Measurements from ENCODE around the gene SLC6A11. TPM values are rescaled to one million over a fixed set of nuclear protein-coding genes. Genes with fewer than 3 reads are reported as not detected.

Gene SLC6A11
- total RNA-seq, 1 experiment from 2014 or later = not detected

- H3K9me3 ChIP-seq (ENCODE audit: low read length) = no peaks in the 10 kb centered on the region
- no peaks in the 10 kb centered on the region for H3K79me2 ChIP-seq (ENCODE audit: low read length)
- H3K9me2 ChIP-seq (replicated peaks; ENCODE audit: insufficient read depth, low read length) = no peaks in the 10 kb centered on the region
- 0 out of 2 replicates have a peak, but pooled peaks cover 6% of the 10 kb centered on the region for H4K20me1 ChIP-seq (ENCODE audit: insufficient read depth, low read depth, low read length)
- H3K4me3 ChIP-seq (ENCODE audit: low read length) = no peak overlapping the region
- no peak overlapping the region for H3K4me2 ChIP-seq (ENCODE audit: low read depth, low read length, poor library complexity, severe bottlenecking)
- H3K4me1 ChIP-seq (ENCODE audit: low read length) = no peaks in the 10 kb centered on the region
- H3K9ac ChIP-seq (ENCODE audit: low read length) = no peak overlapping the region
- DNase-seq = no peak
- H3K36me3 ChIP-seq (ENCODE audit: insufficient read depth, low read length) = no peaks in the 10 kb centered on the region
- H3K27me3 ChIP-seq (ENCODE audit: low read length) = no peaks in the 10 kb centered on the region
- no peak overlapping the region for H3K27ac ChIP-seq (ENCODE audit: low read length)
- H2AFZ ChIP-seq (ENCODE audit: low read length) = no peak overlapping the region
Measured at GRCh38 chr3:10928961-10929471, 113.0 kb downstream of the SLC6A11 start.

GRCh38 chr3:10929978-10930665 is 114.1 kb downstream of the SLC6A11 start:
- Histone ChIP-seq H3K79me2 (ENCODE audit: low read length) (no peaks in the 10 kb centered on the region), H3K27me3 (ENCODE audit: low read length) (no peaks in the 10 kb centered on the region), H2AFZ (ENCODE audit: low read length) (no peak overlapping the region), H3K9ac (ENCODE audit: low read length) (no peak overlapping the region), H3K27ac (ENCODE audit: low read length) (no peak overlapping the region), H3K9me2 (replicated peaks; ENCODE audit: insufficient read depth, low read length) (no peaks in the 10 kb centered on the region), H3K9me3 (ENCODE audit: low read length) (no peaks in the 10 kb centered on the region), H3K4me1 (ENCODE audit: low read length) (no peaks in the 10 kb centered on the region), H3K36me3 (ENCODE audit: insufficient read depth, low read length) (no peaks in the 10 kb centered on the region), H3K4me2 (ENCODE audit: low read depth, low read length, poor library complexity, severe bottlenecking) (no peak overlapping the region), H3K4me3 (ENCODE audit: low read length) (no peak overlapping the region), H4K20me1 (ENCODE audit: insufficient read depth, low read depth, low read length) (0 out of 2 replicates have a peak, but pooled peaks cover 6% of the 10 kb centered on the region)
- DNase-seq = no peak

- H3K27ac ChIP-seq (ENCODE audit: low read length) = no peak overlapping the region
- no peak overlapping the region for H2AFZ ChIP-seq (ENCODE audit: low read length)
- no peaks in the 10 kb centered on the region for H3K4me1 ChIP-seq (ENCODE audit: low read length)
- H3K79me2 ChIP-seq (ENCODE audit: low read length) = no peaks in the 10 kb centered on the region
- no peak overlapping the region for H3K4me3 ChIP-seq (ENCODE audit: low read length)
- no peaks in the 10 kb centered on the region for H3K27me3 ChIP-seq (ENCODE audit: low read length)
- 0 out of 2 replicates have a peak, but pooled peaks cover 6% of the 10 kb centered on the region for H4K20me1 ChIP-seq (ENCODE audit: insufficient read depth, low read depth, low read length)
- H3K36me3 ChIP-seq (ENCODE audit: insufficient read depth, low read length) = no peaks in the 10 kb centered on the region
- no peaks in the 10 kb centered on the region for H3K9me3 ChIP-seq (ENCODE audit: low read length)
- H3K4me2 ChIP-seq (ENCODE audit: low read depth, low read length, poor library complexity, severe bottlenecking) = no peak overlapping the region
- no peak overlapping the region for H3K9ac ChIP-seq (ENCODE audit: low read length)
- DNase-seq = no peak
- H3K9me2 ChIP-seq (replicated peaks; ENCODE audit: insufficient read depth, low read length) = no peaks in the 10 kb centered on the region
Measured at GRCh38 chr3:10930666-10931040, 114.6 kb downstream of the SLC6A11 start.

GRCh38 chr3:10932596-10932995 is 116.6 kb downstream of the SLC6A11 start:
- H3K36me3 ChIP-seq (ENCODE audit: insufficient read depth, low read length) = no peaks in the 10 kb centered on the region
- H3K27ac ChIP-seq (ENCODE audit: low read length) = no peak overlapping the region
- no peak overlapping the region for H3K4me2 ChIP-seq (ENCODE audit: low read depth, low read length, poor library complexity, severe bottlenecking)
- no peaks in the 10 kb centered on the region for H3K79me2 ChIP-seq (ENCODE audit: low read length)
- H3K9ac ChIP-seq (ENCODE audit: low read length) = no peak overlapping the region
- DNase-seq = no peak
- H3K27me3 ChIP-seq (ENCODE audit: low read length) = no peaks in the 10 kb centered on the region
- H3K9me2 ChIP-seq (replicated peaks; ENCODE audit: insufficient read depth, low read length) = no peaks in the 10 kb centered on the region
- H3K4me3 ChIP-seq (ENCODE audit: low read length) = no peak overlapping the region
- no peaks in the 10 kb centered on the region for H3K9me3 ChIP-seq (ENCODE audit: low read length)
- no peaks in the 10 kb centered on the region for H3K4me1 ChIP-seq (ENCODE audit: low read length)
- no peak overlapping the region for H2AFZ ChIP-seq (ENCODE audit: low read length)
- 0 out of 2 replicates have a peak, but pooled peaks cover 6% of the 10 kb centered on the region for H4K20me1 ChIP-seq (ENCODE audit: insufficient read depth, low read depth, low read length)

DNA sequence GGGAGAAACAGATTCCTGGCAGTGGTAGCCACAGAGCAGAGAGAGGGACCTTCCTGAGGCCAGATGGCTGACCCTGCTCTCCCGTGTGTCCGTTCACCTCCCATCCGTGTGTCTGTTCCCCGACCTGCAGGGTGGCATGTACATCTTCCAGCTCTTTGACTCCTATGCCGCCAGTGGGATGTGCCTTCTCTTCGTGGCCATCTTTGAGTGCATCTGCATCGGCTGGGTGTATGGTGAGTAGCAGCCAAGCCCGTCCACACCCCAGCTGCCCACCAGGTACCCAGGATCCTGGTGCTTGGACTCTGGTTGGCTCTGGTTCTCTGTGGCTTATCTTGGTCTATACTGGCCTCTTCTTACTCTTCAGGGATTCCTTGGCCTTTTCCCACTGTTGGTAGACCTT is 117.0 kb downstream of the SLC6A11 start:
- H3K27me3 ChIP-seq (ENCODE audit: low read length) = no peaks in the 10 kb centered on the region
- no peaks in the 10 kb centered on the region for H3K9me2 ChIP-seq (replicated peaks; ENCODE audit: insufficient read depth, low read length)
- no peak overlapping the region for H3K9ac ChIP-seq (ENCODE audit: low read length)
- no peaks in the 10 kb centered on the region for H3K9me3 ChIP-seq (ENCODE audit: low read length)
- H3K4me1 ChIP-seq (ENCODE audit: low read length) = no peaks in the 10 kb centered on the region
- no peaks in the 10 kb centered on the region for H3K36me3 ChIP-seq (ENCODE audit: insufficient read depth, low read length)
- no peak overlapping the region for H2AFZ ChIP-seq (ENCODE audit: low read length)
- no peak overlapping the region for H3K4me2 ChIP-seq (ENCODE audit: low read depth, low read length, poor library complexity, severe bottlenecking)
- H3K27ac ChIP-seq (ENCODE audit: low read length) = no peak overlapping the region
- H4K20me1 ChIP-seq (ENCODE audit: insufficient read depth, low read depth, low read length) = 0 out of 2 replicates have a peak, but pooled peaks cover 6% of the 10 kb centered on the region
- DNase-seq = no peak
- no peaks in the 10 kb centered on the region for H3K79me2 ChIP-seq (ENCODE audit: low read length)
- H3K4me3 ChIP-seq (ENCODE audit: low read length) = no peak overlapping the region

DNA sequence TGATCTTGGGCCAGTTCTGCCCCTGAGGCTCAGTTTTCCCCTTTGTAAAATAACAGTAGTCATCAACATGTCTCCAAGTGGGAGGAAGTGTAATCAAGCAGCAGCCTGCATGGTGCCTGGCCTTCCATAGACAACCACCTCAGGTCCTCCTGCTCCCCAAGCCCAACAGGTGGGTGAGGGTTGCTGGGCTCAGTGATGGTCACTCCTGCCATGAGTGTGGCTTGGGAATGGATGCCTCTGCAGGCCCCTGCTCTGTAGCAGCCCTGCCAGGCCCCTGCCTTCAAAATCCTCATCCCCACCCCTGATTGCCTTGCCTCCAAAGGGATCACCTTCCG is 117.4 kb downstream of the SLC6A11 start:
- no peak for DNase-seq
- H3K9me2 ChIP-seq (replicated peaks; ENCODE audit: insufficient read depth, low read length) = no peaks in the 10 kb centered on the region
- H3K36me3 ChIP-seq (ENCODE audit: insufficient read depth, low read length) = no peaks in the 10 kb centered on the region
- 0 out of 2 replicates have a peak, but pooled peaks cover 6% of the 10 kb centered on the region for H4K20me1 ChIP-seq (ENCODE audit: insufficient read depth, low read depth, low read length)
- H3K79me2 ChIP-seq (ENCODE audit: low read length) = no peaks in the 10 kb centered on the region
- no peaks in the 10 kb centered on the region for H3K27me3 ChIP-seq (ENCODE audit: low read length)
- no peak overlapping the region for H3K4me2 ChIP-seq (ENCODE audit: low read depth, low read length, poor library complexity, severe bottlenecking)
- H3K4me1 ChIP-seq (ENCODE audit: low read length) = no peaks in the 10 kb centered on the region
- H2AFZ ChIP-seq (ENCODE audit: low read length) = no peak overlapping the region
- H3K27ac ChIP-seq (ENCODE audit: low read length) = no peak overlapping the region
- no peaks in the 10 kb centered on the region for H3K9me3 ChIP-seq (ENCODE audit: low read length)
- H3K9ac ChIP-seq (ENCODE audit: low read length) = no peak overlapping the region
- H3K4me3 ChIP-seq (ENCODE audit: low read length) = no peak overlapping the region

- Histone ChIP-seq H4K20me1 (ENCODE audit: insufficient read depth, low read depth, low read length) (0 out of 2 replicates have a peak, but pooled peaks cover 6% of the 10 kb centered on the region), H3K9me3 (ENCODE audit: low read length) (no peaks in the 10 kb centered on the region), H3K9ac (ENCODE audit: low read length) (no peak overlapping the region), H3K79me2 (ENCODE audit: low read length) (no peaks in the 10 kb centered on the region), H3K36me3 (ENCODE audit: insufficient read depth, low read length) (no peaks in the 10 kb centered on the region), H3K9me2 (replicated peaks; ENCODE audit: insufficient read depth, low read length) (no peaks in the 10 kb centered on the region), H3K4me3 (ENCODE audit: low read length) (no peak overlapping the region), H3K27ac (ENCODE audit: low read length) (no peak overlapping the region), H3K4me2 (ENCODE audit: low read depth, low read length, poor library complexity, severe bottlenecking) (no peak overlapping the region), H3K27me3 (ENCODE audit: low read length) (no peaks in the 10 kb centered on the region), H3K4me1 (ENCODE audit: low read length) (no peaks in the 10 kb centered on the region), H2AFZ (ENCODE audit: low read length) (no peak overlapping the region)
- DNase-seq = peak; percentile 47
Measured at GRCh38 chr3:10933805-10934481, 117.9 kb downstream of the SLC6A11 start.

GRCh38 chr3:10935028-10935427 is 119.0 kb downstream of the SLC6A11 start:
- DNase-seq = no peak
- H3K9me2 ChIP-seq (replicated peaks; ENCODE audit: insufficient read depth, low read length) = no peaks in the 10 kb centered on the region
- no peak overlapping the region for H2AFZ ChIP-seq (ENCODE audit: low read length)
- no peak overlapping the region for H3K27ac ChIP-seq (ENCODE audit: low read length)
- H3K36me3 ChIP-seq (ENCODE audit: insufficient read depth, low read length) = no peaks in the 10 kb centered on the region
- no peak overlapping the region for H3K4me2 ChIP-seq (ENCODE audit: low read depth, low read length, poor library complexity, severe bottlenecking)
- no peaks in the 10 kb centered on the region for H3K79me2 ChIP-seq (ENCODE audit: low read length)
- no peak overlapping the region for H3K9ac ChIP-seq (ENCODE audit: low read length)
- no peaks in the 10 kb centered on the region for H3K9me3 ChIP-seq (ENCODE audit: low read length)
- H3K4me3 ChIP-seq (ENCODE audit: low read length) = no peak overlapping the region
- 0 out of 2 replicates have a peak, but pooled peaks cover 3% of the 10 kb centered on the region for H4K20me1 ChIP-seq (ENCODE audit: insufficient read depth, low read depth, low read length)
- H3K4me1 ChIP-seq (ENCODE audit: low read length) = no peaks in the 10 kb centered on the region
- no peaks in the 10 kb centered on the region for H3K27me3 ChIP-seq (ENCODE audit: low read length)

Measured in Karpas-422 (cell line).